Activated B cell treated with CpG ODN at 0.5 μM for 24 hours (primary cell): ENCODE data around the gene AKAP5. TPM values are rescaled to one million over a fixed set of nuclear protein-coding genes. Genes with fewer than 3 reads are reported as not detected.

ENCODE experiments used
- ATAC-seq: fragments of 200-7000 bp; cut with Tn5 transposase; one replicate; pipeline ENCODE4 v1.10.0; 2021; ENCODE audit warnings: low read depth, mild to moderate bottlenecking, moderate library complexity
- CTCF ChIA-PET: fragments of 350-600 bp; sonication (Branson Sonifier 250); formaldehyde crosslinking; loops from one replicate; lab custom pipeline; 2021; ENCODE audit warnings: antibody characterized with exemption; lab: Charles Lee
- POLR2A ChIA-PET: fragments of 350-600 bp; sonication (Branson Sonifier 250); formaldehyde crosslinking; loops from one replicate; lab custom pipeline; 2021; ENCODE audit warnings: antibody characterized with exemption; lab: Charles Lee
- DNase-seq: peaks from one replicate; pipeline ENCODE4 v3.0.0; 2022
- H3K27ac Mint-ChIP-seq: one replicate; pipeline ENCODE4 v1.8.0; 2020; ENCODE audit warnings: mixed read lengths
- H3K27me3 Mint-ChIP-seq: one replicate; pipeline ENCODE4 v1.8.0; 2021; ENCODE audit warnings: mixed read lengths
- H3K36me3 Mint-ChIP-seq: one replicate; pipeline ENCODE4 v1.8.0; 2021; ENCODE audit warnings: low read depth, mixed read lengths
- H3K4me1 Mint-ChIP-seq: one replicate; pipeline ENCODE4 v1.8.0; 2021; ENCODE audit warnings: mixed read lengths
- H3K4me3 Mint-ChIP-seq: one replicate; pipeline ENCODE4 v1.8.0; 2020; ENCODE audit warnings: mild to moderate bottlenecking, mixed read lengths
- H3K9me3 Mint-ChIP-seq: one replicate; pipeline ENCODE4 v1.8.0; 2020; ENCODE audit warnings: mixed read lengths
- CTCF ChIP-seq: fragments of 200-600 bp; IDR thresholded peaks from one replicate; pipeline ENCODE4 v1.8.0; 2022; ENCODE audit warnings: antibody characterized with exemption, mild to moderate bottlenecking
- intact Hi-C: fragments of 100-400 bp; cut with micrococcal nuclease; formaldehyde crosslinking; loops from one replicate; pipeline ENCODE4 v1.15.1; 2024
- total RNA-seq: library from RNA; stranded (reverse); gene quantifications from 2 replicates; pipeline ENCODE4 v1.2.3, GENCODE V29; 2022

AKAP5 gene
- total RNA-seq, 1 donor from 2014 or later = 5.1 TPM

GRCh38 chr14:64444140-64444539 lies 21.2 kb upstream of the AKAP5 start:
- ATAC-seq = peak; percentile 23
- ChIA-PET CTCF (interaction anchor here (1.0 to 1.8 kb wide), 4 partner anchors 10 to 66 kb away, joined by 3 to 4 read pairs (median 4); no protein-coding TSS in a partner anchor), POLR2A (interaction anchor here (1.0 to 2.9 kb wide), 4 partner anchors 19 to 60 kb away, joined by 3 to 24 read pairs (median 12); partner anchors contain the start of genes MTHFD1 and ZBTB1)
- DNase-seq = no peak
- no peaks in the 10 kb centered on the region for H3K9me3 Mint-ChIP-seq
- peaks cover 44% of the 10 kb centered on the region for H3K4me1 Mint-ChIP-seq
- intact Hi-C loops = no loop called here
- no peaks in the 10 kb centered on the region for H3K27me3 Mint-ChIP-seq
- peaks cover 61% of the 10 kb centered on the region for H3K36me3 Mint-ChIP-seq
- no peak for TF ChIP-seq CTCF
- H3K4me3 Mint-ChIP-seq = no peak overlapping the region
- peak overlapping the region; percentile 93 for H3K27ac Mint-ChIP-seq

GRCh38 chr14:64444984-64445845 lies 20.1 kb upstream of the AKAP5 start:
- Mint-ChIP-seq H3K27me3 (no peaks in the 10 kb centered on the region), H3K4me1 (peaks cover 53% of the 10 kb centered on the region), H3K4me3 (peak overlapping the region; percentile 39), H3K36me3 (peaks cover 63% of the 10 kb centered on the region), H3K27ac (peak overlapping the region; percentile 93), H3K9me3 (no peaks in the 10 kb centered on the region)
- ChIA-PET POLR2A (interaction anchor here (0.5 to 4.0 kb wide), 15 partner anchors 10 to 804 kb away, joined by 3 to 36 read pairs (median 5); partner anchors contain the start of genes HSPA2, MTHFD1, ZBTB1 and ZBTB25), CTCF (interaction anchor here (0.5 to 1.8 kb wide), 7 partner anchors 12 to 101 kb away, joined by 3 to 12 read pairs (median 3); partner anchors contain the start of gene AKAP5)
- DNase-seq (no peak), ATAC-seq (peak; percentile 94)
- intact Hi-C loops = loop anchor here (1.0 kb wide), 5 partner anchors 13 to 58 kb away; partner anchors contain the start of genes AKAP5, MTHFD1 and ZBTB25
- no peak for TF ChIP-seq CTCF

- ChIA-PET POLR2A (interaction anchor here (0.7 to 4.0 kb wide), 3 partner anchors 11 to 56 kb away, joined by 3 to 36 read pairs (median 5); partner anchors contain the start of genes ZBTB1 and ZBTB25), CTCF (interaction anchor here (0.8 to 2.0 kb wide), 4 partner anchors 15 to 30 kb away, joined by 3 to 6 read pairs (median 4); no protein-coding TSS in a partner anchor)
- H3K36me3 Mint-ChIP-seq = peaks cover 57% of the 10 kb centered on the region
- DNase-seq = no peak
- H3K27me3 Mint-ChIP-seq = no peaks in the 10 kb centered on the region
- H3K4me1 Mint-ChIP-seq = peaks cover 64% of the 10 kb centered on the region
- H3K27ac Mint-ChIP-seq = peak overlapping the region; percentile 46
- no peak overlapping the region for H3K4me3 Mint-ChIP-seq
- H3K9me3 Mint-ChIP-seq = no peaks in the 10 kb centered on the region
- intact Hi-C loops = no loop called here
- TF ChIP-seq CTCF = no peak
- ATAC-seq = no peak
Observed at GRCh38 chr14:64447876-64448670, 17.2 kb upstream of the AKAP5 start.

GRCh38 chr14:64450255-64450654 lies 15.0 kb upstream of the AKAP5 start:
- CTCF ChIA-PET = no interaction called here
- intact Hi-C loops = no loop called here
- Mint-ChIP-seq H3K9me3 (no peaks in the 10 kb centered on the region), H3K27me3 (no peaks in the 10 kb centered on the region), H3K36me3 (peaks cover 59% of the 10 kb centered on the region), H3K4me1 (peaks cover 44% of the 10 kb centered on the region), H3K4me3 (no peak overlapping the region), H3K27ac (peak overlapping the region; percentile 85)
- POLR2A ChIA-PET = interaction anchor here (1.5 to 2.0 kb wide), 3 partner anchors 9 to 54 kb away, joined by 4 to 7 read pairs (median 6); partner anchors contain the start of genes AKAP5 and ZBTB1
- TF ChIP-seq CTCF = no peak
- DNase-seq (no peak), ATAC-seq (peak; percentile 56)
